ENCODE results near the gene GSAP. TPM values are rescaled to one million over a fixed set of nuclear protein-coding genes. Genes with fewer than 3 reads are reported as not detected.

GSAP gene
- total RNA-seq, 1 experiment from 2014 or later: 25.7 TPM

DNA sequence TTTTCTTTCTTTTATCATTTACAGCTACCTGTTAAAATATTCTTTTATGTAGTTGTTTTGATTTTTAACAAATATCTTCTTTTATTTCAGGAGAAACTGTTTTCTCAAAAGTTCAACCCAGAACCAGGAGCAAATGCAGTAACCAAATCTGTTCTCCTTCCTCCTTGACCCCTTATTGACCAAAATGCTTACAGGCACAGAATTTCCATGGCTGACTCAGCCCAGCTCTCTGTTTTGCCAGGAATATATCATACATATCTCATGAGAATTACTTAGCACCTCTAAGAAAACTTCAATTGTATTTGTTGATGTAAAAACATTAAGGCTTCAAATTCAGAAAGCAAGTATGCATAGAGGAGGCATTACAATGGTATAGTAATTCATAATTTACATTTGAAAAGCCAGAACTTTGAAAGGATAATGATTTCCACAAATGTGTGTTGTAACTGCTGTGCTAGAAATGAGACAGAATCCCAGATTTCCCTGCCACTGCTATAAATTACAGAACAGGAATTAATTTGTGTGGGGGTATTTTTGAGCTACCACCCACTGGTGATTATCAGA is 2.2 kb downstream of the GSAP start:
- no peaks in the 10 kb centered on the region for H3K36me3 ChIP-seq (ENCODE audit: control insufficient read depth, insufficient read depth, low read length)
- peaks cover 36% of the 10 kb centered on the region for H3K4me1 ChIP-seq
- Mint-ChIP-seq H3K36me3 (ENCODE audit: insufficient read depth, unreplicated experiment) (peaks cover under 1% of the 10 kb centered on the region), H3K27me3 (ENCODE audit: insufficient read depth, unreplicated experiment) (no peaks in the 10 kb centered on the region), H3K4me1 (ENCODE audit: low read depth, unreplicated experiment) (peaks cover 30% of the 10 kb centered on the region), H3K9me3 (ENCODE audit: unreplicated experiment) (no peaks in the 10 kb centered on the region), H3K4me3 (ENCODE audit: unreplicated experiment) (no peak overlapping the region), H3K27ac (ENCODE audit: unreplicated experiment) (no peak overlapping the region)
- TF ChIP-seq, protein P1, sequence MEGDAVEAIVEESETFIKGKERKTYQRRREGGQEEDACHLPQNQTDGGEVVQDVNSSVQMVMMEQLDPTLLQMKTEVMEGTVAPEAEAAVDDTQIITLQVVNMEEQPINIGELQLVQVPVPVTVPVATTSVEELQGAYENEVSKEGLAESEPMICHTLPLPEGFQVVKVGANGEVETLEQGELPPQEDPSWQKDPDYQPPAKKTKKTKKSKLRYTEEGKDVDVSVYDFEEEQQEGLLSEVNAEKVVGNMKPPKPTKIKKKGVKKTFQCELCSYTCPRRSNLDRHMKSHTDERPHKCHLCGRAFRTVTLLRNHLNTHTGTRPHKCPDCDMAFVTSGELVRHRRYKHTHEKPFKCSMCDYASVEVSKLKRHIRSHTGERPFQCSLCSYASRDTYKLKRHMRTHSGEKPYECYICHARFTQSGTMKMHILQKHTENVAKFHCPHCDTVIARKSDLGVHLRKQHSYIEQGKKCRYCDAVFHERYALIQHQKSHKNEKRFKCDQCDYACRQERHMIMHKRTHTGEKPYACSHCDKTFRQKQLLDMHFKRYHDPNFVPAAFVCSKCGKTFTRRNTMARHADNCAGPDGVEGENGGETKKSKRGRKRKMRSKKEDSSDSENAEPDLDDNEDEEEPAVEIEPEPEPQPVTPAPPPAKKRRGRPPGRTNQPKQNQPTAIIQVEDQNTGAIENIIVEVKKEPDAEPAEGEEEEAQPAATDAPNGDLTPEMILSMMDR (IDR thresholded peaks at IDR 0.05; ENCODE audit: insufficient read depth in 1 of 2, low read depth in 1 of 2, low read length in 1 of 2, severe bottlenecking in 1 of 2, unreplicated experiment in 1 of 2): no peak
- DNase-seq: no peak
- intact Hi-C loops (cut with micrococcal nuclease; ENCODE audit: unreplicated experiment): no loop called here
- no peaks in the 10 kb centered on the region for H3K27me3 ChIP-seq (replicated peaks; ENCODE audit: control insufficient read depth, insufficient read depth, low read length)
- no TSS peak for BruUV-seq (replicated peaks)
- POLR2A ChIA-PET: no interaction called here
- no peaks in the 10 kb centered on the region for H3K9me3 ChIP-seq
- CTCF ChIA-PET: interaction anchor here (0.8 kb wide), 1 partner anchor 65 kb away, joined by 3 read pairs; no protein-coding TSS in a partner anchor
- H3K4me3 ChIP-seq (ENCODE audit: low read depth, low read length): no peak overlapping the region

DNA sequence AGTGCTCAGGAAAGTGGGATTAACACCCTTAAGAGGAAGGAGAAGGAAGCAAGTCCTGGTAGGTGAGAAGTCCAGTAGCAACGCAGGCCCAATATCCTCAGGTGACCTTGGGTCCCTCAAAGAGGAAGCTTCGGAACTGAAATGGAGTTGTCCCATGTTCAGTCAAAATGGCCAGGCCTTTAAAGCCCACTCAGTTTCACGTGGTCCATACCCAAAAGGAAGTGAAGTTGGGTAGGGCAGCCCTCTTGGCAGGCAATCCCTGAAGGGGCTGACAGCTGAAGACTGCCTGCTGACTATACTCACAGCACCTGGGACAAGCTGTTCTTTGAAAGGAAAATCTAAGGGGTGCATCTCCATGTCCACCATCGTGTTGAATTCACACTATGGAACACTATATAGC is 3.0 kb downstream of the GSAP start:
- Histone ChIP-seq H3K27me3 (replicated peaks; ENCODE audit: control insufficient read depth, insufficient read depth, low read length) (no peaks in the 10 kb centered on the region), H3K4me1 (peaks cover 35% of the 10 kb centered on the region), H3K36me3 (ENCODE audit: control insufficient read depth, insufficient read depth, low read length) (no peaks in the 10 kb centered on the region), H3K9me3 (no peaks in the 10 kb centered on the region), H3K4me3 (ENCODE audit: low read depth, low read length) (no peak overlapping the region)
- TF ChIP-seq, protein P1 (IDR thresholded peaks at IDR 0.05; ENCODE audit: insufficient read depth in 1 of 2, low read depth in 1 of 2, low read length in 1 of 2, severe bottlenecking in 1 of 2, unreplicated experiment in 1 of 2): no peak
- Mint-ChIP-seq H3K27me3 (ENCODE audit: insufficient read depth, unreplicated experiment) (no peaks in the 10 kb centered on the region), H3K27ac (ENCODE audit: unreplicated experiment) (no peak overlapping the region), H3K4me1 (ENCODE audit: low read depth, unreplicated experiment) (peaks cover 31% of the 10 kb centered on the region), H3K9me3 (ENCODE audit: unreplicated experiment) (no peaks in the 10 kb centered on the region), H3K4me3 (ENCODE audit: unreplicated experiment) (no peak overlapping the region), H3K36me3 (ENCODE audit: insufficient read depth, unreplicated experiment) (peaks cover 6% of the 10 kb centered on the region)
- BruUV-seq (replicated peaks): no TSS peak
- no peak for DNase-seq
- CTCF ChIA-PET: interaction anchor here (0.6 kb wide), 1 partner anchor 69 kb away, joined by 3 read pairs; no protein-coding TSS in a partner anchor
- POLR2A ChIA-PET: interaction anchor here (0.5 kb wide), 1 partner anchor 81 kb away, joined by 3 read pairs; no protein-coding TSS in a partner anchor
- intact Hi-C loops (cut with micrococcal nuclease; ENCODE audit: unreplicated experiment): no loop called here

DNA sequence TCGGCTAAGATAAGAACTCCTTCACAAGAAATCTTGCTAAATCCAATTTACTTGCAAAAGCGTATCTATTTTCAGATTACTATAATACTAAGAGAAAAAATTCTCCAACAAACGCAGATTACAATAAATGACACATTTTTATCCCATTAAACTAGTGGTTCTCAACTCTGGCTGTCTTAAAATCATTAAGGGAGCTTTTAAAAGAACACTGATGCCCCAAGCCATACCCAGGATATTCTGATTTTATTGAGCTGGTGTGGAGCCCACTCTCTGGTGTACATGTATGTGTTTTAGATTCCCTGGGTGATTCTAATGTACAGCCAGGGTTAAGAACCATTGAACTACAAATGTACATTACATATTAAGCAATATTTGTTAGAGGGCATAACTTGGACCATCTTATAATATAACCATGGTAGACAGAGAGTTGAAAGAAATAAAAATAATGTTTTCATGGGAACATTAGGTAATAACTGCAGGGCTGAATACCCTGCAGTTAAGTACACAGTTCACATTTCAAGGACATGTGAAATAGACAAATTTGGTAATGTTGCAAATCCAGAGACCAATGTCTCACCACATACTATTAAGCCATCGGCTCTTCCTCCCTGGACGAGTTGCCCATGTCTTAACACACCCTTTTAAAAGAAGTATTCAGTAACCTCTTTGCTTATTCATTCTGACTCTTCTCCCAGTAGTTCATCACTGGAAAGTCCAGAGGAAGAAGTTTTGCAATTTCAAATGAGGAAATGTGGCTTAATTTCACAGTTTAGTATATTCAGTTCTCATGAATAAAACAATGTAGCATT is 6.2 kb downstream of the GSAP start:
- Mint-ChIP-seq H3K27ac (ENCODE audit: unreplicated experiment) (peak overlapping the region; percentile 36), H3K4me3 (ENCODE audit: unreplicated experiment) (peak overlapping the region; percentile 58), H3K4me1 (ENCODE audit: low read depth, unreplicated experiment) (peaks cover 28% of the 10 kb centered on the region), H3K9me3 (ENCODE audit: unreplicated experiment) (no peaks in the 10 kb centered on the region), H3K36me3 (ENCODE audit: insufficient read depth, unreplicated experiment) (peaks cover 6% of the 10 kb centered on the region), H3K27me3 (ENCODE audit: insufficient read depth, unreplicated experiment) (no peaks in the 10 kb centered on the region)
- BruUV-seq (replicated peaks): TSS peak; percentile 65
- DNase-seq: no peak
- Histone ChIP-seq H3K4me3 (ENCODE audit: low read depth, low read length) (no peak overlapping the region), H3K36me3 (ENCODE audit: control insufficient read depth, insufficient read depth, low read length) (no peaks in the 10 kb centered on the region), H3K9me3 (no peaks in the 10 kb centered on the region), H3K27me3 (replicated peaks; ENCODE audit: control insufficient read depth, insufficient read depth, low read length) (no peaks in the 10 kb centered on the region), H3K4me1 (peaks cover 32% of the 10 kb centered on the region)
- CTCF ChIA-PET: interaction anchor here (0.8 to 1.7 kb wide), 2 partner anchors 61 to 78 kb away, joined by 4 read pairs; no protein-coding TSS in a partner anchor
- TF ChIP-seq, protein P1 (IDR thresholded peaks at IDR 0.05; ENCODE audit: insufficient read depth in 1 of 2, low read depth in 1 of 2, low read length in 1 of 2, severe bottlenecking in 1 of 2, unreplicated experiment in 1 of 2): no peak
- intact Hi-C loops (cut with micrococcal nuclease; ENCODE audit: unreplicated experiment): loop anchor here (1.0 kb wide), 1 partner anchor 13 kb away; no protein-coding TSS in a partner anchor
- POLR2A ChIA-PET: no interaction called here

All from Caco-2 (cell line).